ENCODE measurements around the gene ATP1A3.

The ATP1A3 gene

DNA sequence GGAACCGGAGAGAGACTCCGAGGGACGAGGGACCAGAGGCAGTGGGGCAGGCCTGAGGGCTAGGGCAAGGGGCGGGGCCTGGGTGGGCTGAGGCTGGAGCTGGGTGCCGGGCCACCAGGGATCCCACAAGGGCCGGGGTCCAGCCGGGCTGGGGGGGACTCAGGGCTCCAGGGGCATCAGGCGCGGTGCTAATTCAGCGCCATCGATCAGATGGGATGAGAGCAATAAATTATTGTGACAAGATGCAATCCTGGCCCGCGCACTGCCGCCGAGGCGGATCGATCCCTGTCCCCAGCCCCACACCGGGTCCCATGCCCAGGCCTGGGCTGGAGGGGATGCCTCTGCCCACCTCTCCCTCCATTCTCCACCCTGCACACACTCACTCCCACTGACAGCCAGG is 71.4 kb downstream of the ATP1A3 start:
- H3K27me3 ChIP-seq (ENCODE audit: insufficient read depth, low read length), result peaks cover 98% of the 10 kb centered on the region

DNA sequence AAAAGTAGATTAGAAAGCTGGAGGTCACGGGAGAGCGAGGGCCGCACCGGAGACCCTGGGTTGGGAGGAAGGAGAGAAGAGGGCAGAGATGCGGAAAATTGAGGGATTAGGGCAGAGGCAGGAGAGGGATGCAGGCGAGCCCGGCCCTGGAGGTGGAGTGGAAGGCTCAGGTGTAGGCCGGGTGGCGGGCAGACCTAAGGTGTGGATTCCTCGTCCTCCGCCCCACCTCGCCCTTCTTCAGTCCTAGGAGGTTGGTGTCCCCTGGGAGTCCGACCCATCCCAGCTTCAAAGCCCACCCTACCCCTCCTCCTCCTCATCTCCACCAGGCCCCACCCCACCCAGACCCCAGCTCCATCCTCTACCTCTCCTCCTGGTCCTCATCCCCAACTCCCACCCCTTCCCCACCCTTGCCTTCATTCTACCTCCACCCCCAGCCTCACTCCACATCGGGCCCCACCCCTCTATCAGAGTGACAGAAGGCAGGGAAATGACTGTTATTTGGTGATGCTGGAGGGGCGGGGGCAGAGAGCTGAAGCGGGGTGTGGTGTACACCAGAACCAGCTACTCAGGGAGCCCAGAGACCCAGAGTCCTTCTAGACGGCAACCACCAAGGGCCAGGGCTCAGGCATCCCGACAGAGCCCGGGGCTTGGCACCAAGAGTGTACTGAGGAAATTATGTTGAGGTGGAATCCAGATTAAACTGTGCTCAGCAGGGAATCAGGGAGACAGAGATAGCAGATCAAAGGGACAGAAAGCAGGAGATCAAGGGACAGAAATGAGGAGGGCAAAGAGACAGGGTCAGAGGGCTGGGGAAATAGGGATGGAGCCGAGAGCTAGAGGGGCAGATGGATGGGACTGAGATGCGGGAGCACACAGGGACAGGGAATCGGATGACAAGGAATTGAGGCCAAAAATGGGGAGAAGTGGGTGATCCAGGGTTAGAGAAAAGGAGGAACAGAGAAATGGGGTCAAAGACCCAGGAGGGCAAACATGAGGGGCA is 72.2 kb downstream of the ATP1A3 start:
- H3K4me1 ChIP-seq (ENCODE audit: insufficient read depth, low read length), result 0 out of 2 replicates have a peak, but pooled peaks cover 3% of the 10 kb centered on the region
- H3K4me3 ChIP-seq (ENCODE audit: low read length), result no peak overlapping the region; the same call in 1 of the 2 replicates
- no peak overlapping the region for H3K27ac ChIP-seq (ENCODE audit: low read length)
- H3K27me3 ChIP-seq (ENCODE audit: insufficient read depth, low read length), result peaks cover 98% of the 10 kb centered on the region
- no peak overlapping the region for H3K9ac ChIP-seq (ENCODE audit: low read depth, low read length)
- H3K9me3 ChIP-seq (ENCODE audit: insufficient read depth, low read depth, low read length), result no peaks in the 10 kb centered on the region; the same call in none of the 2 replicates
- H3K36me3 ChIP-seq (ENCODE audit: insufficient read depth, low read depth, low read length), result no peaks in the 10 kb centered on the region

More for the DNA sequence above, 71.4 kb downstream of the ATP1A3 start:
- Histone ChIP-seq H3K36me3 (ENCODE audit: insufficient read depth, low read depth, low read length) (no peaks in the 10 kb centered on the region), H3K9ac (ENCODE audit: low read depth, low read length) (no peak overlapping the region), H3K4me3 (ENCODE audit: low read length) (no peak overlapping the region; the same call in 1 of the 2 replicates), H3K4me1 (ENCODE audit: insufficient read depth, low read length) (0 out of 2 replicates have a peak, but pooled peaks cover 3% of the 10 kb centered on the region), H3K27ac (ENCODE audit: low read length) (no peak overlapping the region), H3K9me3 (ENCODE audit: insufficient read depth, low read depth, low read length) (no peaks in the 10 kb centered on the region; the same call in none of the 2 replicates)

DNA sequence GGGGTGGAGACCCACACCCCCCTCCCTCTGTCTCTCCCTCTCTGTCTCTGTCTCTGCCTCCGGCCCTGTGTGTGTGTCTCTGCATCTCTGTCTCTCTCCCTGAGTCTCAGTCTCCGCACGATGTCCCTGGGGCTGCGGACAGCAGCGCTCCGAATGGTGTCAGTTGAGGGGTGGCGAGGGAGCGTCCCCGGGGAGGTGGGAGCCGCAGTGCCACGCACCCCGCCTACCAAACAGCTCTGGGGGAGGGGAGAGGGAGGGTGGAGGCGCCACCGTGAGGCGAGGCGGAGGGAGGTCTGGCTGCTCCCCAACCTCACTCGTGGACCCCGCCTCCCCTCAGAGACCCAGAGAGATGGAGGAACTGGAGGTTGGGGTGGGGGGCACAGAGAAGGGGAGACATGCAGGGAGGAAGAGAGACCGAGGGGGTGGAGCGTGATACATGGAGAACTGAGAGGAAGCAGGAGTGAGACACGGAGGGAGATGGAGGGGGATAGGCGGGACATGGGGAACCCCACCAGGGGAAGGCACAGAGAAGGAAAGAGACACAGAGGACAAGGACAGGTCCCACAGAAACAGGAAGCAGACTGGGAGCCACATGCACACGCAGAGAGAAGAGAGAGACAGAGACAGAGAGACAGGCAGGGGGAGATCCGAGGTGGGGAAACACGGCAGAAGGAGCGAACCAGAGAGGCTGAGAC is 73.0 kb downstream of the ATP1A3 start:
- no peak overlapping the region for H3K4me3 ChIP-seq (ENCODE audit: low read length)
- no peaks in the 10 kb centered on the region for H3K36me3 ChIP-seq (ENCODE audit: insufficient read depth, low read depth, low read length)
- H3K9ac ChIP-seq (ENCODE audit: low read depth, low read length), result no peak overlapping the region
- H3K4me1 ChIP-seq (ENCODE audit: insufficient read depth, low read length), result 0 out of 2 replicates have a peak, but pooled peaks cover 3% of the 10 kb centered on the region
- H3K9me3 ChIP-seq (ENCODE audit: insufficient read depth, low read depth, low read length), result no peaks in the 10 kb centered on the region; the same call in none of the 2 replicates
- no peak overlapping the region for H3K27ac ChIP-seq (ENCODE audit: low read length)
- peaks cover 98% of the 10 kb centered on the region for H3K27me3 ChIP-seq (ENCODE audit: insufficient read depth, low read length)

DNA sequence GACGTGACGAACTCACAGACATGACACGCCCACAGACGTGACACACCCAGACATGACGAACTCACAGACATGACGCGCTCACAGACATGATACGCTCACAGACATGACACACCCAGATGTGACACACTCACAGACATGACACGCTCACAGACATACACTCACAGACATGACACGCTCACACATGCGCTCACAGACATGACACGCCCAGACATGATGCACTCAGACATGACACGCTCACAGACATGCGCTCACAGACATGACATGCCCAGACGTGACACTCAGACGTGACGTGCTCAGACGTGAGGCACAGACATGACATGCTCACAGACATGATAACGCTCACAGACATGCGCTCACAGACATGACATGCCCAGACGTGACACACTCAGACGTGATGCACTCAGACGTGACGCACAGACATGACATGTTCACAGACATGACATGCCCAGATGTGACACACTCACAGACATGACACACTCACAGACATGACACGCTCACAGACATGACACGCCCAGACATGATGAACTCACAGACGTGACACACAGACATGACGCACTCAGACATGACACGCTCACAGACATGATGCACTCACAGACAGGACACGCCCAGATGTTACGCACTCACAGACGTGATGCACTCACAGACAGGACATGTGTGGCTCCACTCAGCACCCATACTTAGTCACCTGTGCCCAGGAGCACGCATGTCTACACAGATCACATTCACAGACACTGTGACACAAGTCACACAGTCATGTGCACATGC is 73.9 kb downstream of the ATP1A3 start:
- no peak overlapping the region for H3K9ac ChIP-seq (ENCODE audit: low read depth, low read length)
- peaks cover 98% of the 10 kb centered on the region for H3K27me3 ChIP-seq (ENCODE audit: insufficient read depth, low read length)

GRCh38 chr19:41918653-41919244 is 75.3 kb downstream of the ATP1A3 start:
- Histone ChIP-seq H3K27ac (ENCODE audit: low read length) (no peak overlapping the region), H3K9ac (ENCODE audit: low read depth, low read length) (no peak overlapping the region), H3K27me3 (ENCODE audit: insufficient read depth, low read length) (peaks cover 98% of the 10 kb centered on the region), H3K4me1 (ENCODE audit: insufficient read depth, low read length) (0 out of 2 replicates have a peak, but pooled peaks cover 3% of the 10 kb centered on the region), H3K4me3 (ENCODE audit: low read length) (no peak overlapping the region), H3K36me3 (ENCODE audit: insufficient read depth, low read depth, low read length) (no peaks in the 10 kb centered on the region), H3K9me3 (ENCODE audit: insufficient read depth, low read depth, low read length) (peaks cover 3% of the 10 kb centered on the region)

More for the DNA sequence above, 73.9 kb downstream of the ATP1A3 start:
- H3K4me3 ChIP-seq (ENCODE audit: low read length), result no peak overlapping the region
- no peak overlapping the region for H3K27ac ChIP-seq (ENCODE audit: low read length)
- H3K9me3 ChIP-seq (ENCODE audit: insufficient read depth, low read depth, low read length), result peaks cover 3% of the 10 kb centered on the region
- no peaks in the 10 kb centered on the region for H3K36me3 ChIP-seq (ENCODE audit: insufficient read depth, low read depth, low read length)
- 0 out of 2 replicates have a peak, but pooled peaks cover 3% of the 10 kb centered on the region for H3K4me1 ChIP-seq (ENCODE audit: insufficient read depth, low read length)

GRCh38 chr19:41918095-41918494 is 75.9 kb downstream of the ATP1A3 start:
- Histone ChIP-seq H3K4me3 (ENCODE audit: low read length) (no peak overlapping the region), H3K27ac (ENCODE audit: low read length) (no peak overlapping the region), H3K9ac (ENCODE audit: low read depth, low read length) (no peak overlapping the region), H3K36me3 (ENCODE audit: insufficient read depth, low read depth, low read length) (no peaks in the 10 kb centered on the region), H3K27me3 (ENCODE audit: insufficient read depth, low read length) (peaks cover 100% of the 10 kb centered on the region), H3K9me3 (ENCODE audit: insufficient read depth, low read depth, low read length) (peaks cover 3% of the 10 kb centered on the region), H3K4me1 (ENCODE audit: insufficient read depth, low read length) (0 out of 2 replicates have a peak, but pooled peaks cover 3% of the 10 kb centered on the region)

DNA sequence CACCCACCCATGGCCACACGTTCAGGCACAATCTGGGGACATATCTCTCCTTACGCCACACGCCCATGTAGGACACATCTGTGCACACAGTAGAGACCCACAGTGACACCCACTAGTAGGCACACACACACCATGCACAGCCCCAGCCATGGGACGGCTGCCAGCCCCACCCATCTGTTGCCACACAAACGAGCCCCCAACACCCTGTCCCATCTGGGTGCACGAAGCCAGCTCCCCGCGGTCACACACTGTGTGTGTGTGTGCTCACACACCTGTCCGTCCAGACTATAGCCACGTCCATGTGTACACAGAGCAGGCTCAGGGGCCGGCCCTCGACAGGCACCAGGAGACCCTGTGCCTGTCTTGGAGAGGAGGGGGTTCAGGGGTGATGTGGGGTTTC is 76.4 kb downstream of the ATP1A3 start:
- Histone ChIP-seq H3K27ac (ENCODE audit: low read length) (no peak overlapping the region), H3K9ac (ENCODE audit: low read depth, low read length) (no peak overlapping the region), H3K4me1 (ENCODE audit: insufficient read depth, low read length) (0 out of 2 replicates have a peak, but pooled peaks cover 3% of the 10 kb centered on the region), H3K9me3 (ENCODE audit: insufficient read depth, low read depth, low read length) (peaks cover 3% of the 10 kb centered on the region), H3K4me3 (ENCODE audit: low read length) (no peak overlapping the region), H3K36me3 (ENCODE audit: insufficient read depth, low read depth, low read length) (no peaks in the 10 kb centered on the region), H3K27me3 (ENCODE audit: insufficient read depth, low read length) (peaks cover 100% of the 10 kb centered on the region)
